HK-2 (cell line): ENCODE measurements around the gene DENND6B.

Experiments used
- DNase-seq: peaks from one replicate; pipeline ENCODE4 v3.0.0-alpha.2; 2018; ENCODE audit not compliant: unreplicated experiment

DENND6B gene

DNA sequence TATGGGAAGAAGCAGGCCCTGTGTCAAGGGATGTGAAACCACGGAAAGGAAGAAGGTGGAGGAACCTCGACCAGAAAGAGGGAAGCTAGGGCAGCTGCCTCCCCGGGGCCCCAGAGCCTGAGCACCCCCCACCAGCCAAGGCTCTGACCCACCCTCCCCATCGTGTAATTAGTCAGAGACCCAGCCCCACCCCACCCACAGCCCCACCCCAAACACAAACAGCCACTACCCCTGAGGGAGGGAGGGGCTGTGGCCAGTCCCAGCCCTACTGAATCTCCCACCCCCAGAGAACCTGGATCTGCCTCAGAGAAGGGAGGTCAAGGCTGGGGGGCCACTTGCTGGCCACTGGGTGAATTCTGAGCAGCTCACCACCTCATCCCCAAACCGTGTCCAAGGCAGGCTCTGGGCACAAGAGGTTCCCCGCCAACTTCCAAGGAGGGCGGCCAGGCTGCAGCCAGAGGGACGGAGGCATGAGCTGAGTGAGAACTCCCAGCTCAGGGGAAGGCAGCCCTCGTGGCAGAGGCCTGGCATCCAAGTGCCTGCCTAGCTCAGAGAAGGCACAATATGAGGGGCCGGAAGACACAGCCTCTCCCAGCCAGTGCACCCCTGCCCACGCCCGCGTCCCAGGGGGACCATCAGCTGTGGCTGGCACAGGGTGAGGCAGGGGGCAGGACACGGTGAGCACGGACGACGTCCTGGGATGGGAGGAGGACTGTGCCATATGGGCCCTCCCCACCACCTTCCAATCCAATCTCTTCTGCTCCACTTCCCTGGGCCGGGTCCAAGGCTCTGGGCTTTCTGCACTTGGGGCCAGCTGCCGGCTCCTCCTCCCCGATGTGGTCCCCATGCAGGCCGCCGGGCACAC is 22.1 kb downstream of the DENND6B start:
- DNase-seq: no peak

DNA sequence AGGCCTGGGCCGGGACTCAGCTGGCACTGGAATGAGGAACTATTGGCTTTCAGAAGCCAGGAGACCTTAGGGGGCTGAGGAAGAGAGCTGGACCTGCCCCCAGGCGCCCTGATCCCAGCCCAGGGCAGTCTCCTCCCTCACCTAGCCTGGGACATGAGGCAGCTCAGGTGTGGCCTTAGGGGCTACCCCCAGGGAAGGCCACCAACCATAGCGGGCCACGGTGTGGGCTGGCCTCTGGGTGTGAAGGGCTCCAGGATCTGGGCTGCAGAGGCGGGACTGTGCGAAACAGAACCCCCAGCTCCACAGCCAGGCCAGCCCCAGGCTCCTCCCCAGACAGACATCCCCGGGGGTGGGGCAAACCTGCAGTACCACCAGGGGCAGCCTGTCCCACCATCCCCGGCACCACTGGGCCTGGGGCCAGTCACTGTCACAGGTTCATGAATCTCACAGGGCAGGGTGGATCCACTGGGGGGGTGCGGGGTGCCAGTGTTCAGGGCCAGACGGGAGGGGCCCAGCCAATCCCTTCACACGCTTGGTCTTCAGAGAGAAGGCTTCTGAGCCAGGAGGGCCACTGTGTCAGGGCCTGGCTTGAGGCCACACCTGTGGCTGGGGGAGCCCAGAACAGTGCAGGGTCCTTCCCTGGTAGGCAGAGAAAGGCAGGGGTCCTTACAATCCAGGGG is 22.8 kb downstream of the DENND6B start:
- peak; percentile 61 for DNase-seq

DNA sequence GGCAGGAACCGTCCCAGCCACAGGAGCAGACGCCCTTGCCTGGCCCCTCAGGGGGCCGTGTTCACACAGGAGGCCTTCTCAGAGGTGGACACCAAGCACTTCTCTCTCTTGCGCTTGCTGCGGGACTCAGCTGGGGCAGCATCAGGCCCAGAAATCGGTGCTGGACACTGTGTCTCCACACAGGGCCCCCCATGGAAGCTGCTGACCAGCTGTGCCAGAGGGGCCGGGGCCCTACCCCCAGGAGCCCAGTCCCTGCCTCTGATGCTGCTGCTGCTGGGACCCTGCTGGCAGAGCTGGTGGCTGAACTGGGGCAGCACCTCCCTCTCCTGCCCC is 23.3 kb downstream of the DENND6B start:
- no peak for DNase-seq

DNA sequence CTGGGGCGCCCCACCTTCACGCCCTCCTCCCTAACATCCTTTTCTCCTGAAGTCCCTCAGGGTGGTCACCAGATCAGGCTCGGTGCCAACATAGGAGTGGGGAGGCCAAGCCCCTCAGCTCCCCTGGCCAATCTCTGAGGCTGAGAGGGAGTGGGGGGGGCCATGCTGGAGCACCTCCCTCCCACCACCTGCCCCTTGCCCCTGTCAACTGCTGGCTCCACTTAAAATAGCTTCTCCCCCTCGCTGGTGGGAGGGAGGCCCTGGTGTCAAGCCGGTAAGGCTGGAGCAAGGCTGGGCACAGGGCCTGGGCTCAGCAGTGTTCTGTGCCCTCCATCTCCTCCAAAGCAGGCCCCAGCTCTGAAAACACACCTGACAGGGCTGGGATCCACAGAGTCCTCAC is 24.2 kb downstream of the DENND6B start:
- no peak for DNase-seq

DNA sequence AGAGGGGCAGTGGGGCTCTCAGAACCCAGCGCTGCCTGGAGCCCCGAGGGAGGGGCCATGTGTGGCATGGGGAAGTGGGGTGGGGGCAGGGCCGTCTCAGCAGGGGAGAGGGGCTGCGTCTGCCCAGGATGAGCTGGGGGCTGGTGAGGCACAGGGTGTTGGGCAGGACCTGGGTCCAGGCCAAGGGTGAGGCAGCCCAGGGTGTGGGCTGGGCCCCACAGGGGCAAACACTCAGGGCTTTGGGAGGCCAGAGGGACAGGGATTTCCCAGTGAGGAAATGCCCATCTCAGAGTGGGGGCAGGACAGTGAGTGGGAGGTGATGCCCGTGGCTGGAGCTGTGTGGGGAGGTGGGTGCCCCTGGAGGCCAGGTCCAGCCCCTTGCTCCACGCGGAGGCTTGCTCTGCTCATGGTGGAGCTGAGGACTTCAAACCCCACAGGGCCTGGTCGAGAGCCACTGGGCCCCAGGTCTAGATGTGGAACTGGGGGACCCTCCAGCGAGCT is 24.7 kb downstream of the DENND6B start:
- DNase-seq: peak; percentile 42

DNA sequence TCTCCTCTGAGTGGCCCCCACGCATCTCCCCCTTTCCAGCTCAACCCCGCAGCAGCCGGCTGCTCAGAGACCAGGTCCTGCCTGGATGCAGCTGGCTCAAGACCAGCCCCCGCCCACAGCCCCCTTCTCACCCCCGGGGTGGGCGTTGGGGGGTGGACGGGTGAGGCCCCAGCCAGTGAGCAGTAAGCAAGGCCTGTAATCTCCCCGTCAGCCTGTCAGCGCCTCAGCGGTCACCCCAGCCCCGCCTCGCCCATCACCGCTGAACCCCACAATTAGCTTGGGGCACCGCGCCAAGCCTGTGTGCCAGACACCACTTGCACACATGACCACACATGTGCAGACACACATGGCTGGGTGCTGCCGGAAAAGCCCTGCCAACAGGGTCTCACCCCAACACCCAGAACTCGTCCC is 25.2 kb downstream of the DENND6B start:
- DNase-seq: no peak

DNA sequence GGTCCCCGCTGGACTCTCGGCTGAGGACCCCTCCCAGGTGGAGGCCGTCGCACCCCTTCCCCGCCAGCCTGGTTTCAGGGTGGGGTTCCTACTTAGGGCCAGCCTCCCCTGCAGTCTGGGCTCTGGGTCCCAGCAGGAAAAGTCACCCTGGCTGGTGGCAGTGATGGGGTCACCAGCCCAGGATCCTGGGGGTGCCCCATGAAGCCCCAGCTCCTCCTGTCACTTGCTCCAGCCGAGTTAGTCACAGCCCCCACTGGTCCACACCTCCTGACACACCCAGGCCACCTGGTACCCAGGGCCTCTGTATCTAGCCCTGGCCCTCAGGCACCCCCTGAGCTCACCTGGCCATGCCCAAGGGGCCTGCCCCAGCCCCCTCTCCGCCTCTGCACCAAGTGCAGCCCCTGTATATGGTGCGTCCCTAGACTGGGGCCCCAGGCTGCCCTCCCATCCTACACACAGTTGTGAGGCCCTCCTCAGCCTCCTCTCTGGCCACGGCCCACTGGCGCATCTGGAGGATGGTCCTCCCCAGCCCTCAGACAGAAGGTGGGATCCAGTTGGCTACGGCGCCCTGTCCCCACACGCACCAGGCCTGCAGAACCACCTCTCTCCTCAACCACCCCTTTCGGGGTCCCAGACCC is 26.1 kb downstream of the DENND6B start:
- no peak for DNase-seq

DNA sequence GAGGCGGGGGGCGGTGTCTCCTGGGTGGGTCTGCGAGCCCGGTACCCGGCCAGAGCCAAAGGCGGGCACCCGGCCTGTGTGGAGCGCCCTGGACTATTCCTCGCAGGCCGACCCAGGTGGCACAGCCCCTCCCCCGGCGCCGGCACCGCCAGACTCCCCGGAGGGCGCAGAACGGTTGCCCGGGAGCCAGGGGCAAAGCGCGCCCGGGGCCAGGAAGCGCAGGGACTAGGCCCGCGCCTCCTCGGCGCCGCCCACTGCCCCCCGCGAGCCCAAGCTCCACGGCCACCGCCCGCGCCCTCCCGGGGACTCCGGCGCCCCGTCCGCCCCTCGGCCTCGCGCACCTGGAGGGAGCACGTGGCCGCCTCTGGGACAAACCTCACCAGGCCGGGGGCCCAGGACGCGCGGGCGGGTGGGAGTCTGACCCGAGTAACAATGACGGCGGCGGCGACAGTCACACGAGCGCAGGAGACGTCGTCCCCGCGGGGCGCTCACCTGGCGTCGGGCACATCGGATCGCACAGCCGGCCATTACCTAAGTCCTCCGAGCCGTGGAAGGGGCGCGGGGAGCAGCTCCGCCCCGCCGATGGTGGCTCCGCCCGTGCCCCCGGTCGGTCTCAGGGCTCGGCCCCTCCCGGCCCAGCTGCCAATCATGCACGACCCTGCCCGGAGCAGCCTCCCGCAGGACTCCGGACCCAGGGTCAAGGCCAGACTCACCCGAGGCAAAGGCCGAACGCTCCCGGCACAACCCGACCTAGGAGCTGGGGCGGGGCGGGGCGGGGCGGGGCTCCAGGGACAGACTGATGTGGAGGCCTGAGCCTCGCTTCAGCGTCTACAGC is 26.8 kb downstream of the DENND6B start:
- DNase-seq: no peak

DNA sequence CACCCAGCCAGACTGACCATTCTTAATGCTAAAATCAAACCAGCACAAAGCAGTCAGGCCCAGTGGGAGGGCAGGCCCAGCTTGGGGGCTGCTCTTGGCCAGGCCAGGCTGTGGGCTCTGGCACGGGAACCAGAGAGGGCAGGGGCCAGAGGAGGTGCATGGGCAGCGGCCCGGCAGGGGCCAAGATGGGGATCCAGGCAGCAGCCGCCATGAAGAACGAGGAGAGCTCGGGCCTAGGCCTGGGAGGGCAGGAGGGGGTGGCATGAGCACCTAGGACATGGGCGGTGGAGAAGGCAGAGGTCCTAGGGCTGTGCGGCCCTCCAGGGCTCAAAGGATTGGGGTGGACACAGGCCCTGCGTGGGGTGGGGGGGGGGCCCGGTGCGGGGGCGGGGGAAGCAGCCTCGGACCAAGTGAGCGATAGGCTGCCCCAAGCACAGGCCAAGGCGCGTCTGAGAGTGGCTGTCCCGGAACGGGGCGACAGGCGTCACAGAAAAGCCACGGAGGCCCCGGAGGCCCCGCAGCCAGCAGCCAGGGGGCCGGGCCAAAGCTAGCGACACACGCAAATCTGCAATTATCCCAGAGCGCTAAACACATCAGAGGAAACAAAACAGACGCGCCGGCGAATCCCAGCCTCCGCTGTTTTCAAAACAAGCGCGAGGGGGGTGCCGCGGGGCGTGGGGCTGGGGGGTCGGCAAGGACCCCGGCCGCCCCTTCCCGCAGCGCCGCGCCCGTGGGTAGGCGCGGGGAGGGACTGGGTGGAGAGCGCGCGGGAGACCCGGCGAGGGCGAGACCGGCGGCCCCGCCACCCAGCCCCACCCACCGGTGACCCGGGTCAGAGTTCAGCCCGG is 27.7 kb downstream of the DENND6B start:
- DNase-seq: no peak

DNA sequence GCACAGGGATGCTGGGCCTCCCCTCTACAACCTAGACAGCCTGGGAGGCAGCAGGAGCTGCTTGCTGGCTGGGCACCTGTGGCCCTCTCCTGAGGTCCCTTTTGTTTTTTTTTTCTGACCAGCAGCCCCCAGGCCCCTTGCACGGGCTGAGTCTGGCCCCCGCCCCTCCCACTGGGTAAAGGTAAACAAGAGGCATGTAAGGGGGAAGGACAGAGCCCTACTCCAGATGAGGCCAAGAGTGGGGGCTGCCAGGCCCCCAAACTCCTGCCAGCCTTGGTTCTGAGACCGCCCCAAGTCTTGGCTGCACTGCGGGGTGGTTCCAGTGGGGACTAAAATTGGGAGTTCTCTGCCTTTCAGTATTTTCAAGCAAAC is 28.6 kb downstream of the DENND6B start:
- no peak for DNase-seq

DNA sequence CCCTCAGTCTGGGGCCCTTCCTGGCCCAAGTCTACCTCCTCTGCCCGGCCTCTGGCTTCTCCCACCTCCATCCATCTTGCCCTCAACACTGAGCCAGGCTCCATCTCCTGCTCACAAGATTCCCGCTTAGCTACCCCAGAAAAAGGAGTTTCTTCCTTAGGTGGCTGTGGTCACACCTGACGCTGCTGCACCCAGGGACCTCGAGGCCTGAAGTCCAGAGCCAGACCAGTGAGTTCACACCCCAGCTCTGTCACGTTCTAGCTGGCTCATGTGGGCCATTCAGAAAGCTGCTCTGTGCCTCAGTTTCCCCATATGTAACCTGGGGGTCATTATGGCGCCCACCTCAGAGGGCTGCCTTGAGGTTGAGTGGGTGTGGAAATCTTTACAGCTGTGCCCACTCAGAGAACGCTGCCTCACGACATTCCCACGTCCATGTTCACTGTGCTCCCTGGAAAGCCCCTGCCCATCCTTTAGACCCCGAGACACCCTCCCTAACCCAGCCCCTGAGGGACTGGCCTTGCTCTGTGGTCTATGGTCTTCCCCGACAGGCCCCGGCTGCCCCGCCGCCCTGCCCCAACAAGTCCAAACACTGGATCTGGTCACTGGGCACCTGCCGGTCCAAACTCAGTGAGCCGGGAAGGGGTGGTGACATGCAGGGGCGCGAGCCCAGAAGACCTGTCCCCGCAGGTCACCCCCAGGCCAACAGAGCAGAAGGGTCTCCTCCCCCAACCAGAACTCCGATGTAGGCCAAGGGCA is 29.1 kb downstream of the DENND6B start:
- DNase-seq: no peak

DNA sequence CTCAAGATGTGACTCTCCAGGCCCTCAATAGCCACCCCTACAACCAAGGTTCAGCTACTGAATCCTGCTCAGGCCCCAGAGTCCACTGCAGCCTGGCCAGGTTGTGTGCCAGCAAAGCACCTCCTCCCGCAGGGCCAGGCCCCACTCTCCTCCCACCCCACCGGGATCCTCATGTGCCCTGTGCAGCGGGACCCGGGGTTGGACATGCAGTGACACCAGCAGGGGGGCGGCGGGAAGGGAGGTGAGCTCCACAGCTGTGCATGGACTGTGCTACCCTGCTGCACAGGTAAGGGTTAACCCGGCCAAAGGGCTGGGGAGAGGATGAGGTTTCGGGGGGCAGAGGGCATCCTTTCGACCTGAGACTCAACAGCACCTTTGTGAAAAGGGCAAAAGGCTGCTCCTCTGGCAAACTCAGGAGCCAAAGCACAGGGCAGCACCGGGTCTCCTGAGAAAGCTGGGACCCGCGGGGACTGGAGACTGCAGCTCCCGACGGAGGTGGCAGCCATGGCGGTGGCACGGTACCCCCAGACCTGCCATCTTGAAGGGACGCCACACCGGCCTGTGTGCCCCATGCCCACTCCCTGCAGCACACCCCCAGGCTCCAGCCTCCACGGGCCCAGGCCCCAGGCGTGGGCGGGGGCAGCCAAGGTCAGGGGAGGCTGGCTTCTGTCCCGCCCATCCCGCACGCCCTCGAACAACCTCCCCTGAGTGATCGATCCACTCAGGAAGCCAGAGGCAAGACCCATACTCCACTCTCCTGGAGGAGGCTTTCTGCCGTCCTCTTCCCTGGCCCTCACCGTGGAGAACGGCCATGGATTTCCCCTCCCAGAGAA is 29.9 kb downstream of the DENND6B start:
- DNase-seq: no peak

DNA sequence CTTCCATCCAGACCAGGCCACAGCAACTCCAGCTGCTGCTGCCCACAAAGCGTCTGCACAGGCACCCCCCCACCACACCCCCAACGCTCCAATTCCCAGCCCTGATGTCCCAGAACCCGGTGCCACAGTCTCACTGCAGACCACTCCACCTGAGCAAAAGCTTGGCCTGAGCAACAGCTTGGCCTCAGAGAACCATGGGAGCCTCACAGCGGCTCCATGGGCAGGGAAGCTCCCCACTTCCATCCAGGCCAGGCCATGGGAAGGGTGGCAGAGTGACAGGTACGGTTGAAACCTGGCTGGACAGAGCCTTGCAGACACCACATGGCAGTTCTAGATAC is 32.5 kb downstream of the DENND6B start:
- no peak for DNase-seq

DNA sequence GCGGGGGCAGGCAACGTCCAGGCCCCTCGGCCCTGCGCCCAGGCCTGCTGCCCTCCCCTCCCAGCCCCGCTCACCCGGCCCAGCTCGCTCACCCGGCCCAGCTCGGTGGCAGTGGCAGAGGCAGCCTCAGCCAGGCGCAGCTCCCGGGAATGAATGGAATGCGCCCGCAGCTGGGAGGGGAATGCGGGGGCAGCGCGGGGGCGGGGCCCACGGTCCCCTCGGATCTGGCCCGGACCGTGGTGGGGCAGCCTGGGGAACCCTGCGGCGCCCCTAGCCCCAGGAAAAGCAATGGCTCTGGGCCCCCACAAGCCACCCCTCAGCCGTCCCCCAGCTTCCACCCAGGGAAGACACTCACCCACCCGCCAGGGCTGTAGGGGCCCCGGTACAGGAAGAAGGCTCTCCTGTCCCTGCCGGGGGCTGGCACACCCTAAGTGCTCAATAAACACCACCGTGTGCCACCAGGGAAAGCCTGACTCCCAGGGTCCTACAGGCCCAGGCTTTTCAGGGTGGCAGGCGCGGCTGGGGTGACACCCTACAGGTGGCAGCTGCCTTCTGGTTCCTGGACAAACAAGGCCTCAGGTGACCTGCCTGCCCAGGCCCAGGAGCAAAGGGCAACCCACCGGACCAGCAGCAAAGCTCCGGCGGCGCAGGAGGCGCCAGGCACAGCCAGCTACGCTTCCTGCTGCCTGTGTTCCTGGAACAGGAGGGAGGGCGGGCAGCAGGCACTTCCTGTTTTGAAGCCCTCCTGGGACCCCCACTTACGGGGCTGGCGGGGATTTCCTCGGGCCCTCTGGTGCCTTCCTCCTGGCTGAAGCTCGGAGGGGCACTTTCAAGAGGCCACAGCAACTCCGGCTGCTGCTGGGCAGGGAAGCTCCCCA is 33.1 kb downstream of the DENND6B start:
- DNase-seq: peak; percentile 84

DNA sequence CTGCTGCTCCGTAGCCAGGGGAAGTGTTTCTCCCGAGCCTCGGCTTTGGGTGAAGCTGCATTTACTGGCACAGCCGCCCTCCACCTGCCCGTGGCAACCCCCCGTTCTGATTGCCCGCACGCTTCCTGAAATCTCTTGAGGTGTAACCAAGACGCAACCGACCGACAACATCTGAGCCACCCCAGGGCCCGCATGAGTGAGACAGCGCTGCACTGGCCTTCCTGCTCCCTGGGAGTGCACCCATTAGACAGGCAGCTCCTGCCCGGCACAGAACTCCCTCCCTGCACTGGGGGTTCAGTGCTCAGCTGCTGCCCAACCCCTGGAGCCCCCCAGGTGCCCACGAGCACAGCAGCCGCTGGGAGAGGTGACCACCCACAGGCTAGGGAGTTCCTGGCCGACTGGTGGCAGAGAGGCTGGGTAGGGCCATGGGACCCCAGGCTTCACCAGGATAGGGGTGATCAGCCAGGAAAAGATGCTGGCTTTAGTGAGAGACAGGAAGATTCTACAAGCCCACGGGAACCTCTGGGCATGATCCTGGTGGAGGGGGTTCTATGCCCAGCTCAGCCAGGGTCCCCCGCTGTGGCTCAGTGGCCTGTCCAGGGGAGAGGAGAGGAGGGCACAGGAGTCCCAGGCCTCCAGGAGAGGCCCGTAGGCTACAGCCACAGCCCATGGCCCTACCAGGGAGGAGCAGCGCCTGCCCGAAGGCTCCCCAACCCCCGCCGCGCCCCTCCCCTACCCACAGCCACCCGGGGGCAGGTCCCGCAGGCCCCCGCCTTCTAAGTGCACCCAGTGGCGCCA is 34.0 kb downstream of the DENND6B start:
- DNase-seq: peak; percentile 67

DNA sequence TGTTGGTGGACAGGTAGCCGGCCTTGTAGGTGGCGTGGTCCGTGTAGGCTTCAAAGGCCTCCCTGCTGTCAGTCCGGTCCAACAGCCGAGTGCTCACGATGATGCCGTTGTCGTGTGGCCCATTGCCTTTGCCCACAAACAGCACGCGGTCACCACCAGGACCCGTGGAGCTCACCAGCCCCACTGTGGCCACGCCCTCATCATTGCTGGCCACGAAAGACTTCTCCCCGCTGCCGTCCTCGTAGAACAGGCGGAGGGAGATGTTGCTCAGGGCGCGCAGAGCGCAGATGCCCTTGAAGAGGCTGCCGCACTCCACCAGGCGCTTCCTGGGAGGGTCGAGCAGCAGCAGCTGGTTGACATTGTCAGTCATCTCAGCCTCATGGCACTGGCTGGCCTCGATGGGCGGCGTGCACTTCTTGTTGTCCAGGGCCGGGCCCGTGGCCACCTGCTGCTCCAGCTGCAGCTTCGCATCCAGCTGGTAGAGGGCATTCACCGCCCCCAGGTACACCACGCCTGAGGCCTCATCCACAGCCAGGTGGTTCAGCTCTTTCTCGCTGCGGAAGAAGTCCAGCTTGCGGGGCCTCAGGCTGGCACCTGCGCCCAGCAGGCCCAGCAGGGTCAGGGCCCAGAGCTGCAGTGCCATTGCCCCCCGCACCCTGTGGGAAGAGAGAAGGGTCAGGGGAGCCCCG is 36.7 kb downstream of the DENND6B start:
- no peak for DNase-seq
